HG02763 (cell line): Measurements from ENCODE around the gene FHIT.

Source experiments
- ATAC-seq: cut with Tn5 transposase; IDR thresholded peaks from one replicate; pipeline ENCODE4 v1.9.1; 2021; ENCODE audit warnings: mild to moderate bottlenecking, moderate library complexity; ENCODE audit not compliant: unreplicated experiment

FHIT gene

DNA sequence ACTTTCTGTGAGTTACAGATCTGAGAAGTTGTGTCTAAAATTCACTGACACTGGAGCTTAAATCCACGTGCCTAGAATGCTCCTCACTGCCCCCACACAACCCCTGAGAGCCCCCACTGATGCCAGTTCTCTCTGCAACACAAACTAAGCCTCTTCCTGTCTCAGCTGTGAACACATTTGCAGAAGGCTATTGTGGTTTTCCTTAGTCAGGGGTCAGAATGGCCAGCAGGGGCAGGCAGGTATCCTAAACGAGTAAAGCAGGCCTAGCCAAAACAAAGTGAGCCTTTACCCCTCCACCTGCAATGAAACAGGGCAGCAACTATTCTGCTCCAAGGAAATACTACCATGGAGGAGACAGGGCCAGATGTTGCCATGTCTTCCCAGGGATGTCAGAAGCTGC is 78.6 kb downstream of the FHIT start:
- ATAC-seq, result no peak

DNA sequence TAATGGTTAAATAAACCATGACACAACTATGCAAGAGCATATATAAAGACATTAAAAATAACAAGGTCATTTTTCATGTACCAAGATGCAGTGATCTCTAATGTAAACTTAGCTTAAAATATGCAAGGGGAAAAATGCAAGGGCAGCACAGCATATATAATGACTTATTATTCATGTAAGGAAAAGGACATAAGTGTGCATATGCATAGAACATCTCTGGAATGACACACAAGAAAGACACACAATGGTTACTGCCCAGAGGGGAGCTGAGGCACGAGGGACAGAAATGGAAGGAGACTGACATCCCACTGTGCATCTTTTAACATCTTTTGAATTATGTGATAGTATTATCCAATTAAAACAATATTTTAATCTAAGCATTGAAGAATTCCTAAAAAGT is 79.0 kb downstream of the FHIT start:
- ATAC-seq, result no peak

DNA sequence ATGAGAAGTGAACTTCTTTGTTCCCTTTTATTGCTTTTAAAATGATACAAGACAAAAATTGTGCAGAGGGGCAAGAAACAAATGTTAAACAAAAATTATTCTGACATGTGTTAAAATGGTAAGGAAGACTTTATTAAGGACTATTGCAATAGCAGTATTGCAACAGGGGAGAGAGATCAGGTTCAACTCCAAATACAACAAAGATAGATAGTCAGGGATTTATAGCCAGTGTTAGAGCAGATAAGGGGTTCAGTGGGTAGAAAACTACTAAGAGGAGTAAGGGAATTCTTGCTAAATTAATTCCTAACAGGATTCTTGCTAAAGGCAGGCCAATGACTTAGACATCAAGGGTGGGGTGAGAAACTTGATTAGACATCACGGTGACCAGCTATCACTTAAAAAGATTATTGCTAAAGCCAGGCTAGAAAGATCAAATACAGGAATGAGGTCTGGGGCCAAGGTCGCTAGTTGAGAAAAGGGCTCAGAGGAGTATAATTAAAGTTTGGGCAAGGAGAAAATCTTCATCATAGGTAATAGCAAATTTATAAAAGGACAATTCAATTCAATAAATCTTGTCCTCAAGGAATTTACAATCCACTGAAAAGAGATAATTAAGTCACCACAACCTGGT is 81.5 kb downstream of the FHIT start:
- ATAC-seq, result no peak

DNA sequence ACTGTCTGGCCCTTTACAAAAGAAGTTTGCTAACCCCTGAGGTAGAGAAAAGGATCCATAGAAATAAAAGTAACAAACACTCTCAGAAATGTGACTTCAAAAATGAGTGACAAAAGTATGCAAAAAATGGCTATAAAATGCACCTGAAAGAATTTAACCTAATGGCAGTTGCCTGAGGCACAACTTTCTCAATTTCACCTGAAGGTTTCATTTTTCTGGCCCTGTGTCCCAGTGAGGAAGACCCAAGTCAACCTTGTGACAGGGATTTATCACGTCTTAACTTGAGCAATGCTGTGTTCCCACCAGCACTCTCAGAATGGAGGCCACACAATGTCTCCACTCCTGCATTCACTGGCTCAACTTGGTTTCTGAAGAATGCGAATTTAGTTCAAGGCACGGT is 83.0 kb downstream of the FHIT start:
- ATAC-seq, result no peak

DNA sequence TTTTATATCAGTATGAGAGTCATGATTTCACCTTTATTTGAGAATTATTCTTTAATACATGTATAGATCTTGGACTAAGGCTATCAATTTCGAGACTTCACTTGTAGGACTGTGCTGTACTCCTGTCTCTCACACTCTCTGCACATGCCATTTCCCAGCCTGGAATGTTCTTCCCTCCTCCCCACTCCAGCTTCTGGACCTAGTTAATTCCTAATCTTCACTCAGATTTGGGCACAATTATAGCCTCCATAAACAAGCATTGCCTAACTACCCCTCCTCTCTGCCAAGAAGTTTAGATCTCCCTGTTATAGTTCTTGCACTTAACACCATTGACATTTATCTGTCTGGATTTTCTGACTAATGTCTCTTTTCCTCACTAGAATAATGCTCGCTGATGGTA is 88.3 kb downstream of the FHIT start:
- no peak for ATAC-seq

DNA sequence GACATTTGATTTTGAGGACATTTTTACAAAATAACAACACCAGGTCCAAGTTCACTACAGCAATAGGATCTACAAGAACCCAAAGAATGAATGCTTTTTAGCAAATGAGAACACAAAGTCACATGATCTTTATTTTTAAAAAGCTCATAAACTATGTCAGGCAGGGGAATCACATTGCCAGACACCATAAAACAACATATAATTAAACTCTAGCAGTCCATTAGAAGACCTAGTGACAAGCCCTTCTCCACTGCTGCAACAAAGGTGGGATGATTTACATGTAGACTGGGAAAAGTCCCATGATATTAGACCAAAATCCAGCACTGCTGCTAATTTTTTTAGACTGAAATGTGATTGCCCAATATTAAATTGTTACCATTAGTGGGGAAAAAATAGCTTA is 92.6 kb downstream of the FHIT start:
- ATAC-seq, result no peak

DNA sequence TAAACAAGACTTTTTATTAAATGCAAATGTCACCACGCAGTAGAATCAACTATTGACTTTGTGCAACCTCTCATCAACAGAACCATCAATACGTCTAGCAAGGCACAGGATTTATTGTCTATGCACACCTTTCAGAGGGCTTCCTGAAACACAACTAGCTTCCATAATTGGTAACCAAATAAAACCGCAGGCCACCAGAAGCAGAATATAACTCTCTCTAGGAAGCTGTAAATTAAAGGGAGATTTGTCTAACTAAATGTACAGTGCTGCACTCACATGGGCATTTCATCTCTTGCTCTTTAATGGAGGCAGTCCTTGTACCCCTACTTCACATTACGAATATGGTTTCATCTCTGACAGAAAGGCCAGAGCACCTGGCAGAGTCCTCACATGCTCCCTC is 93.0 kb downstream of the FHIT start:
- ATAC-seq, result no peak

DNA sequence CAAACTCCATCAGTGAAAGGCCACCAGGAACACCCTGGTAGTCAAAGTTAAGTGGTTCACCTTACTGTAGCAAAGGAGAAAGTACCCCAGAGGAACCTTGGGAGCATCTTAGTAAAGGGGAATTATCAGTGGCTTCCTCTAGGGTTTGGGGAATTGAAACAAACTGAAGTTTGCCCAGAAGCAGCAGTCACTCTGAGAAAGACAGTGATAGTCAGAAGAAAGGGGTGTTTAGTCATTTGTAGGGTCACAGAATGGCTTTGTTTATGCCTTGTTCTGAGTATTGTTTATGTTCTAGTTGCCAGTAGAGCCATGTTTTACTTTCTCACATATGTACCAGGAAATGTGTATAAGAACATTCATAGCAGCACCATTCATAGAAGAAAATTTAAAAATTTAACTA is 93.8 kb downstream of the FHIT start:
- ATAC-seq, result peak; percentile 61

DNA sequence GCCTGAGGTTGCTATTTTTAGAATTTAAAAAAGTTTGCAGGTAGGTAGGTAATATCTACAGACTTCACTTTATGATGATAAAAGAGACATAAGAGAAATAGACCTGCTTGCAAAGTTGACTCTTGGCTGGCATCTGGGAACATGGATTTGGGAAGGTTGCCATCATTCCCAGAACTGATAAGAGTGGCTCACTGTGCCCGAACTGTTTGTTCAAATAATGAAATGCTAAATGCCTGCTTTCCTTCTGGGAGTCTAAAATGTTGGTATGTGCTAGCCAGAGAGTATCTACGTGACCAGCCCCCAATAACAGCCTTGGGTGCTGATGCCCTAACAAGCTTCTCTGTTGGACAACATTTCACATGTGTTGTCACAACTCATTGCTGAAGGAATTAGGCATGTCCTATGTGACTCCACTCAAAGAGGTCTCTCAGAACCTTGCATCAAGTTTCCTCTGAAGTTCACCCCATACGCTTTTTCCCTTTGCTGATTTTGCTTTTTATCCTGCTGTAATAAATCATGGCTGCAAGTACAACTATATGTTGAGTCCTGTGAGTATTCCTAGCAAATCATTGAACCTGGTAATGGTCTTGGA is 95.5 kb downstream of the FHIT start:
- no peak for ATAC-seq

DNA sequence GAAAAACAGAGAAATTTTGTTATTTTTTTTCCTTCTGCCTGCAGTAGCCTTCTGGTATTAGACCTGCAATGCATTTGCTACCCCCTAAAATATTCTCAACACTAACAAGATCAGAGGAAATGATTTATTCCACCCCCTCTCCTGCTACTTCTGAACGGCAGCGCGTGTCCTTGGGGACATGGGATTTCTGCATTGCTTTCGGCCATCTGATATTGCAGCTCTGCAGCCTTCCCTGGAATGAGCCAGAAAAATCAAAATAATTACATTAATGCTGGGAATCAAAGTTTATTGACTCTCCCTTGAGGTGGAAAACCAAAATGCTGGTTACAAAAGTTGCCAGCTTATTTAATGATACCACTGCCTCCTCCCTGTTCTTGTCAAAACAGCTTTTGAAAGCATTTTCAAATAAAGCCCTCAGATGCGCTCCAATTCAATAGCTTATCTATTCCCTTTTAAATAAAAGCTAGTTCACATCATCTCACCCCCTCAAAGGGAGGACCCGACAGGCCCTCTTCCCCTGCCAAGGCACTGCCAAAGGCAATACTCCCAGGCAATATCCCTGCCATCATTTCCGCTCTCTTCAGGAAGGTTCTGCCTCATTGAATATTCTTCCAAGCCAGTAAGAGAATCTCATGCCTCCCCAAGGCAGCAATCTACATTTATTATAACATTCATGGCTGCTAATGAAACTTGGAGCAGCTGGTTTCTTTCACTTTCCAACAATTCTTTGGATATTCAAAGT is 96.6 kb downstream of the FHIT start:
- no peak for ATAC-seq

DNA sequence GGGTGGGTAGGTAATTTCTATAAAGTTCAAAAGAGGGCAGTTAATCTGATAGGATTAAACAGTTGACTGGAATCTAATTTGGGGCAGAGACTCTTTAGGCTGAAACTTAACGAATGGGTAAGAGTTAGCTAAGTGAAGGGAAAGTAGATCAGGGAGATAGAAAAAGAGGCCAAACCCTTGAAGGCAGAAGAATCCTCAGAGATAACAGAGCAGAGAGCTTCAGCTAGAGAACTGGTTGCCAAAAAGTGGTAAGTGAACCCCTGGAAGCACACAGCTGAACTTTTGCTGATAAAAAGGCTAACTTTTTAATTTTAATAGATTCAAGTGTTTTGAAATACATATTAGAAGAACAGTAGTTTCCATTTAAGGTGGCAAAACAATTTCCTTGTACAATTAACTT is 99.2 kb downstream of the FHIT start:
- ATAC-seq, result no peak

DNA sequence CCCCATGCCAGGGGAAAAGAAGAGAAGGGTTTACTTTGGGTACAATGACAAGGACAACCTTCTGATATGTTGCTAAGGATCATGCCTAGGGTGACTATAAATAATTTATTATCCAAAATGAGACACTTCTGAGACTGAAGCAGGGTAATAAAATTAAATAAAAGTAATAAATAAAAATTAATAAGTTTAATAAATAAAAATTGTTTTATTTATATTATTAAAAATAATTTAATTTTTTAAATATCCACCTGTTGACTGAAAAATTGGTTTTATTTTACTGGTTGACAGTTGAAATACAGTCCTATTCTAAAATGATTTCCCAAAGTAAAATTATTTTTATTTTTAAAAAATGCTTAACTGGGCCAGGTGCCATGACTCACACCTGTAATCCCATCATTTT is 102.0 kb downstream of the FHIT start:
- no peak for ATAC-seq

DNA sequence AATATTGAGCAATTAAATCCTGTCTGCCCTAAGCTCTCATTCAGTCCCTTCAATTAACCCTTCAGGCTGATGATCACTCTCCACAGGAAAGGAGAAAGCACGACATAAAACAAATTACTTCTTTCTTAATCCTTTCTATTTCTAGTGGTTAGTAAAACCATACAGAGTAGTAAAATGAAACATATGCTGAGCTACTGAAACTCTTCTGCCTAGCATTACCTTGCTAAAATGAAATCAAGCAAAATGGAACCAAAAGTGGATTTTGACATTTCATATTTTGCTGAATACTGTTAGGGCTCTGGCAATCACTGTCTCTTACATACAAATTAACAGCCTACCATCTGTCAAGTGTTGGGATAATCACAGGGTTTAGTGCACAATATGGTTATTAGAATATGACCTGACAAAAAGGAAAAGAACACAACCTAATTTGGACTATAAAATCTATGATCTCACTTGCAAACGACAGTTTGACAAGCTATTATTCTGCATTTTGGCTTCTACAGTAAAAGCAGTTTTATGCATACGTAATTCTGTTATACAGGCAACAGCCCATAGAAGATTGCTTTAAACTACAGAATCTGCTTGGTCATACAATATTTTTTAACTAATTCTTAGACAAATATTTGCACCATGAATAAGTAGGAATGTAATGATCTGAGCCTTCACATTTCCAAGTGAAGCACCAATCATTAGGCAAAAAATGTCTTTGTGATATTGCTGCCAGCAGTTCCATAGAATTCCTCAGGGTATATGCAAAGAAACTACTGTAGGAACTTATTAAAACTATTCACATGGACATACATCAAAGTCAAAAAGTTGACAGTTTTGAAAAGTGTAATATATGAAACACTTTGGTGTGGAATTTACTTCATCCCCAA is 105.0 kb downstream of the FHIT start:
- no peak for ATAC-seq

DNA sequence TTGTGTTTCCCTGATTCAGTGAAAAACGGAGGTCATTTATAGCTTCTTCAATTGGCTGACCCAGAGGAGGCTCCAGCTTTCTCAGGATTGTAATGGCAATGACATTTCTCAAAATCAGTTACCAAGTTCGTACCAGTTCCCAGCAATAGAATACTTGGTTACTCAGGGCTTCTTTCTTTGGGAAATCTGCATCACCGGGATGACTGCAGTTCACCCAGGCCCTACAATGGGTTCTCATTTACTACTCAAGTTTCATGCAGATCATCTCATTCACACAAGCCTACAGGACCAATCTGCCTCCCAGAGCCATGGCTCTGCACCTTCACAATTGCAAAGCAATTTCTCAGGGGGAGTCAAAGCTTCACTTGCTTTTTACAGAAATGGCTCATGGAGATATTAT is 109.6 kb downstream of the FHIT start:
- ATAC-seq, result no peak

DNA sequence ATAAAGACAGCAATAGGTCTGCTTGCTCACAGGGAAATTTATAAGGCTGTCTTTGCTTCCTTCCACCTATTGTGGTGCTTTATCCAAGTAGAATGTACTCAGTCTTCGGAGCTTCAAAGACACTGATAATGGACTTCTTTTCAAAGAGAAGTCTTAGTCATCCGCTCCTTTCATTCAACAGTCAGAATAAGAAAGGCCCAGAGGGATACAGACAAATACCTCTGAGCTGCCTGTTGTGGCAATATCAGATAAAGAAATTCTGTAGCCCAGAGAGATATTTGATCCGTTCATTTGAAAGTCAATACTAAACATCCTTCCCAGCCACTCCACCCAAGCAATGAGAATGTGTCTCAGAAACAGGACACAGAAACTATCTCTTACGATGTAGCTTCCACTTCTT is 110.0 kb downstream of the FHIT start:
- ATAC-seq, result no peak

DNA sequence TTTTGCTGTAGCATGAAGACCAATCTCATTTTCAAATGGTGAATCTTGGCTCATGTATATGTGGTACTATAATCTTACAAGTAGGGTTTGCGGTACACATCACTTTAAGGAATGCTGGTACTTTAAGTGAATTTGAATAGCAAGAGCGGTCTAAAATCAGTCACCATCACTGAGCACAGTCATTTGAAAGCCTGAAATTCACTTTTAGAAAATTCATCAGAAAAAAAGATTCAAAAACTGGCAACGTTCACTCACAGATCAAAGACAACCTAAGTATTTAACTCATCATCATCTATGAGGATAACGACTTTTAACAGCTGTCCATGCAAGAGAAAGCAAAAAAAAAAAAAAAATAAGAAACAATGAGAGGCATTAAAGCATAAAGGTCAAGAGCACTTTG is 111.6 kb downstream of the FHIT start:
- no peak for ATAC-seq

DNA sequence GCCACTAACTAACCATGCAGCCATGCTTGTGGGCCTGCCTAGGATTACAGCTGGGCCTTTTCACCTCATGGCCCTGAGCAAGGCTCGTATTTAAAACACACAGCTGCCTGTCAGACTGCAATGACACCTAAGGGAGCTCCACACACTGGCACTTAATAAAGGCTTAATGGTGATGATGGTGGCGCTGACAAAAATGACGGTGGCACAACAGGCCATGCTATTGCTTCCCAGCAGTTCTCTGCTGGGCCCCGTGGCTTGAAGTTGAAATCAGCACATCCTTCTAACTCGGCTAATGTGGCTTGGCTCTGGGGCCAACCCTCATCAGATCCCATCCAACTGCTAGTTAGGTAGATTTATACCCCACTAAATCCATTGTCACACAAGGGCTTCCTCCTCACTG is 112.9 kb downstream of the FHIT start:
- ATAC-seq, result no peak

DNA sequence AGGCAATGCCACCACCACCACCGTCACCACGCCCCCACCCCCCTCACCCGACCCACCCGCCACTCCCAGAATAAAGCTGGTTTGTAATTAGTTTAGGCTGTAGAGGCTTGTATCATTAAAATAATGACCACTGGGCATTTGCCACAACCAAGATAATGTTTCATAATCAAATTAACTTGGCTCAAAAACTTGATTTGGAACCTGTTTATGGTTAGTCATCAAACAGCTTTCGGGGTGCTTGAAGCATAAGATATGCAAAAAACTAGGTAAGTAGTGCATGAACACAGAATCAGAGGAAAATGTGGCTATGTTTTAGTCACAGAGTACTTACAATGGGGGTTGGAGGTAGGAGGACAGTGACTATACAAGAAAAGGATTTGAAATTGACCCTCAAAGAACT is 115.1 kb downstream of the FHIT start:
- ATAC-seq, result no peak

DNA sequence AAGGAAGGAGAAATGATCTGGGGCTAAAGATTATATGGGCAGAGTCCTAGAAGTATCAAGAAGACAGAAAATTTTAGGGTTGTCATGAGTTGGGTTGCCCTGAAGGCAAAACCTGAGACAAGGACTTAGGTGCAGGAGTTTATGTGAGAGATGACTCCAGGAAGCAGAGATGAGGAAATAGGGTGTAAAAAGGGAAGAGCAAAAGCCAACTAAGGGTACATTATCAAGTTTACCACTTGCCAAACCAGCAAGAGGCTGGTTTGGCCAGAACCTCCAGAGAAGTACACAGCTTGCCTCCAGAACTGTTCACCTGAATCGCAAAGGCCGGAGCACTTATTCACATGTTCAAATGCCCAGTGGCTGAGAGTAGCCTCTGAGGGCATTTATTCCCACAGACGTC is 116.7 kb downstream of the FHIT start:
- ATAC-seq, result no peak

DNA sequence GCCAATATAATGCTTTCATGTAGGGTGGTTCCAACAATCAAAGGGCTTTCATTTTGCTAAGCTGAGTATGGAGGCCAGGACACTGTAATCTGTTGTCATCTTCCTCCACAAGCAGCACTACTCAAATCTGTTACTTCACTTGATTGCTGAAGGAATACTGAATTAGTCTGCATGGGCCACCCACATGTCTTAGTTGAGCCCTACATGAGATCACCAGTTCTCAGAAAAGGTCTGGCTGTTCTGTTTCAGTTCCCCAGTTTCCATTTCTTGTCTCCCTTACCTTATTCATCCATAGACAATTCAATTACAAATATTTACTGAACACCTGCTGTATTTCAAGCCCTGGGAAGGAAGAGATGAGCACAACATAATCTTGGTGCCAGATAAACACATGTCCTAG is 119.2 kb downstream of the FHIT start:
- ATAC-seq, result no peak

DNA sequence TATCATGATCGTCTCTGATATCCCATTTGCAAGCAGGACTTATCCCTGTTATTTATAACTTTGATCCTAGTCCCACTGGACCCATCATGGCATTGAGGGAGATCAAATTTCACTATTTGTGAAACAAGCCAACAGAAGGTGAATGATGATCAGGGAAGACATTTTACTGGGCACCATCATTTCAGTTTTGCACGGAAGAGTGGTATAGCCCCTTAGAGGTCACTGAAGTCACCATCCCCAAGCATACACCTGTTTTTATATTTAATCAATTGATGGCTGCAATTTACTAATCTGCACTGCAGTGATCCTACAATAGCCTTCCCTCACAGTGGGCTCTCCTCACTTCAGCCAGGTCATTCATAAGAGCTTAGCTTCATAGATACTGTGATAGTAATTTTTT is 132.4 kb downstream of the FHIT start:
- ATAC-seq, result no peak
